H7 (cell line): ENCODE data around the gene BIRC2. TPM values are rescaled to one million over a fixed set of nuclear protein-coding genes. Genes with fewer than 3 reads are reported as not detected.
A peak's percentile ranks its signal among the peaks of the same experiment; 100 is the strongest.
"Not testable (repeated sequence)": the region's sequence is repeated elsewhere in the genome, so short reads cannot be mapped to it uniquely, and the experiment has no call there.

Experiments
- DNase-seq: peaks from one replicate; pipeline ENCODE4 v3.0.0; 2012
- H3K27me3 ChIP-seq: 2 replicates; pipeline ENCODE4 v1.6.0; 2011; ENCODE audit warnings: mild to moderate bottlenecking, low read length; ENCODE audit not compliant: control insufficient read depth, insufficient read depth
- H3K36me3 ChIP-seq: replicated peaks from 2 replicates; pipeline ENCODE4 v1.5.1; 2011; ENCODE audit warnings: low read length; ENCODE audit not compliant: control insufficient read depth, insufficient read depth
- H3K4me3 ChIP-seq: 2 replicates; pipeline ENCODE4 v1.5.1; 2011; ENCODE audit warnings: low read depth, mild to moderate bottlenecking, control low read depth, low read length, moderate library complexity; ENCODE audit not compliant: insufficient read depth
- total RNA-seq: library from RNA; depleted of rRNA; stranded (reverse); fragments of >200 nt; shearing (Covaris generic); gene quantifications from 2 replicates; pipeline ENCODE4 v1.2.3, GENCODE V29; 2014; rRNA removed

Gene BIRC2
- total RNA-seq: 28.8 and 33.6 TPM in 2 replicates

DNA sequence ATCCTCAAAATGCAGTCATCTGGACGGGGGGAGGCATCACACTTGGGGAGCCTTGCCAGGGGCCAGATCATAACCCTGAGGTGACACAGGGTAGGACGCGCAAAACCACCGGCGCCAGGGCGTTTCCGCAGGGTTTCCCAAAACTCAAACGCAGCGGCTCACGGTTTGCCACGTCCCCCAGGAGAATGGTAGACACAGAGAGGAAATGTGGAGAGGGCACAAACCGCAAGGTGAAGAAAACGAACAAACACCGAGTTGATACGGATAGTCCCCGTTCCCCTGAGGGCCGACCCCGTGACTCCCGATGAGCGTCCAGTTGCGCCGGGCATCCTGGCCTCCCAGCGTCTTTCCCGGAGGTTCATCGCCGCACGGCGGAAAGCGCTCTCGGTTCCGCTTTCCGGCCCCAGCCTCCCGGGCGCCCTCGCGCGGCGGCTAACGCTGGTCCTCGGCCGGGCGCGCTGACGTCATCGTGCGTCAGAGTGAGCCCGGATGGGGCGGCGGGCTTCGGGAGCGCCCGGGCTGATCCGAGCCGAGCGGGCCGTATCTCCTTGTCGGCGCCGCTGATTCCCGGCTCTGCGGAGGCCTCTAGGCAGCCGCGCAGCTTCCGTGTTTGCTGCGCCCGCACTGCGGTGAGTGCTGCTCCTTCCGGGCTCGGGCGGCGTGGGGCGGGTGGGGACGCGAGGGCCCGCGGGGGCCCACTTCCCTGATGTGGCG lies at the start of gene BIRC2:
Gene BIRC2 (plus strand): TSS at position 467 of the 714 bp plus-strand sequence. CDS start 2,641 bp downstream, outside the sequence.
- peak; percentile 91 for DNase-seq
- H3K27me3 ChIP-seq: no peaks in the 10 kb centered on the region
- no peaks in the 10 kb centered on the region; the same call in 1 of the 2 replicates for H3K36me3 ChIP-seq
- peak within 1 kb of the TSS; percentile 65 for H3K4me3 ChIP-seq

DNA sequence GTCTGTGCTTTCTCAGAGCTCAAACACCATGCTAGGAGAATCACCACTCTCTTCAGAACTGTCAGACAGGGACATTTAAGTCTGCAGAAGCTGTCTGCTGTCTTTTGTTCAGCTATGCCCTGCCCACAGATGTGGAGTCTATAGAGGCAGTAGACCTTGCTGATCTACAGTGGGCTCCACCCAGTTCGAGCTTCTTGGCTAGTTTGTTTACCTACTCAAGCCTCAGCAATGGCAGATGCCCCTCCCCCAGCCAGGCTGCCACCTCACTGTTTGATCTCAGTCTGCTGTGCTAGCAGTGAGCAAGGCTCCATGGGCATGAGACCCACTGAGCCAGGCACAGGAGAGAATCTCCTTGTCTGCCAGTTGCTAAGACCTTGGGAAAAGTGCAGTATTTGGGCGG lies 46.2 kb upstream of the BIRC2 start:
- not testable (repeated sequence) for H3K4me3 ChIP-seq, H3K36me3 ChIP-seq, H3K27me3 ChIP-seq, DNase-seq

DNA sequence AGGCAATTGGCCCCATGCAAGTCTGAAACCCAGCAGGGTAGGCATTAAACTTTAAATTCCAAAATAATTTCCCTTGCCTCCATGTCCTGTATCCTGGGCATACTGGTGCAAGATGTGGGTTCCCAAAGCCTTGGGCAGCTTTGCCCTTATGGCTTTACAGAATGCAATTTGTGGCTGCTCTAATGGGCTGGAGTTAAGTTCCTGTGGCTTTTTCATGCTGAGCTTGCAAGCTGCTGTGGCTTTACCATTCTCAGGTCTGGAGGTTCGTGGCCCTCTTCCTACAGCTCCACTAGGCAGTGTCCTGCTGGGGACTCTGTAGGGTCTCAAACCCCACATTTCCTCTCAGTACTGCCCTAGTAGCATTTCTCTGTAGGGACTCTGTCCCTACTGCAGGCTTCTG lies 44.8 kb upstream of the BIRC2 start:
- no peaks in the 10 kb centered on the region for H3K27me3 ChIP-seq
- no peak for DNase-seq
- H3K36me3 ChIP-seq: no peaks in the 10 kb centered on the region

DNA sequence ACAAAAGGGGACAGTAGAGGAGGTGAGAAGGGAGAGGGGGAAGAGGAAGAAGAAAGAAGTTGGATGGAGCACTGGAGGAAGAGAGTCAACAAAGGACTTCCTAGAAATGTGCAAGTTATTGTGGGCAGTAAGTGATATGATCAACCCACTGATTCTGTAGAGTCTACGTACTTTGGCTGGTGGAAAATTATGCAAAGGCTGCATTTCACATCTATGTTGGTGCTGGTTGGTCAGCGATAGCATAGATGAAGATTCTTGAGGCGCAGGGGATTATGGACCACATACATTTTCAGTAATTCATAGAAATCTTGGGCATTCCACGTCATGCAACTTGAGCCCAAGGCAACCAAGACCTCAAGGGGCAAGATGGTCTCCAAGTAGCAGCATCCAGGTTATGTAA lies 42.3 kb upstream of the BIRC2 start:
- DNase-seq: no peak
- Histone ChIP-seq H3K4me3 (no peak overlapping the region), H3K36me3 (no peaks in the 10 kb centered on the region), H3K27me3 (no peaks in the 10 kb centered on the region)

More for the DNA sequence above, 44.8 kb upstream of the BIRC2 start:
- H3K4me3 ChIP-seq: no peak overlapping the region

DNA sequence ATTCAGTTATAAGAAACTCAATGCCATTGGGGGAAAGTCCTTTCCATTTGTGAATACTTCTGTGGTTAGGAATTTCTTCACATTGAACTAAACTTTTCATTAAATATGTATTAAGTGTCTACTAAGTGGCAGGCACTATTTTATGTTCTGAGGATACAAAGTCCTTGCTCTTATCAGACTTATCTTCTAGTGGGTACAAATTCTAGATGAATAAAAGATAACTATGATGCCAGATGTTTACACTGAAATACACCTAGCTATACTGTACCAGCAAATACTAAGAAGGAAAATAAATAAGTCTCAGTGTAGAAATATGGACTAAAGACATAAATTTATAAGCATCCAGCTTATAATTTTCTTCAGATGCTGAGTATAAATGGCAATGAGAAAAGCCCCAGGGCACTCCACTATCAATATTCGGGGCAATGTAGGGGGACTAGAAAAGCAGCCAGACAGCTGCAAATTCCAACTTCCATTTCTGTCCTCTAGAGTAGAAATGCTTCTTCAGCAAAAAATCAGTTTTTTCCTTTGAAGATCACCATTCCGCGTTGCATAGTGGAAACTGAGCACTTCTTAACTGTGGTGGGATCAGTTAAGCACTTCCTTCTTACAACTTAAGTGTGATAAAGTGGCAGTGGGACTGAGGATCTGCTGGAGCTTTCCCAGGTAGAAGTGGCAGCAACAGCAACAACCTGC lies 41.5 kb upstream of the BIRC2 start:
- no peak overlapping the region for H3K4me3 ChIP-seq
- DNase-seq: no peak
- H3K36me3 ChIP-seq: no peaks in the 10 kb centered on the region

DNA sequence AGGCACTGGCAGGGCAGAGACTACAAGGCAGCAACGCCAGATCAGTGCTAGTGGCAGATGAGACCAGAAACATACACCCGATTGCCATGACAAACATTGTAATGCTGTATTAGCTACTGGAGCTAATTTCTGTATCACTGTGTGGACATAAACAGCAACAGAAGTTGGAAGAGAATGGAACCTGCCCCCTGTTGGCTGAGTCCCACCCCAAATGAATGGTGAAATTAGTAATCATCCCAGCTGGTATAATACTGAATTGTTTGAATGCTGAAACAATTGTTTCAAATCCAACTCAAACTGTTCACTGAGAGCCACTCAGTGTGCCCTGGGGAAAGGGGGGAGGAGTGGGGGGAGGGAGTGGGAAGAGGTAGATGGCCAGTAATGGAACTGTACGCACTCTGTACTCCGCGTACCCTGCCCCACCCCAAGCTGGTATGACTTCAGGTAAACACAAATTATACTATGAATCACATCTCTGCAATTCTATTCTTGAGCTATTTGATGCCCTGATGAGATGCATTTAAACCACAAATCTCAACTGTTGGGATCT lies 40.9 kb upstream of the BIRC2 start:
- H3K4me3 ChIP-seq: no peak overlapping the region
- no peaks in the 10 kb centered on the region for H3K36me3 ChIP-seq
- no peak for DNase-seq
- no peaks in the 10 kb centered on the region for H3K27me3 ChIP-seq

More for the DNA sequence above, 41.5 kb upstream of the BIRC2 start:
- H3K27me3 ChIP-seq: no peaks in the 10 kb centered on the region

DNA sequence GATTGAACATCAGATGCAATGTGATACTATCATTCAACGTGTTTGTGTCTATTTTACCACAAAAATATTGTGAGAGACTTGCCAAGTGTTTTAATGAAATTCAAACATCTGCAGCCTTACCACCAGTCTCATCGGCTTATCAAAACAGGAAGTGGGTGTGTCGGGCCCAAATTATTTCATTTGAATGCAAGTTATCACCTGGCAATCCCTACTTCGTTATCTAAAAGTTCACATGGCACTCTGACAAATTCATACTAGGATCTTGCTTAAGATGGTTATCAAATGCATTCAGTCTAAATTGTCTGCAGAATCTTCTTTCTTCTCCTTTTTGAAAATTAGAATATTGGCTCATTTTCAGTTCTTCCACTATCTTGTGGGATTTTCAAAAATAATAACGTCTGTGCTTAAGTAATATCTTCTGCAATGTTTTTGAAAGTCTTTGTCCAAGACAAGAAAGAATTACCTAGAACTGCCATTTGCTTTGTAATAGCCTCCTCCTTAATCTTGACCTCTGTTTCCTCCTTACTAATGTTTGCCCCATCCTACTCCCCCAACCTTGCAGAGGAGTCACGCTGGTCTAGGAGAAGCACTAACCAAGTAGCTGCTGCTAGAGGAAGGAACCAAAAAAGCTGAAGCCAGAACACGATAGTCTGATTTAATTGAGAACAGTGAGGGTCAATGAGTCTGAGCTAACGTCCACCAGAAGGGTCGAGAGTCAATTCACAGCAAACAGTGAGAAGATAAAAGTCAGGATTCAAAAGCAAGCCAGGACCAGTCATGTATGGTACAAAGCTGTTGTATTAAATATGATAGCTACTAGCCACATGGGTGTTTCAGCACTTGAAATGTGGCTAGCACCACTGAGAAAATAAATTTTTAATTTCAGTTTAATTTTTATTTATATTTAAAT lies 39.9 kb upstream of the BIRC2 start:
- DNase-seq: no peak
- no peaks in the 10 kb centered on the region for H3K27me3 ChIP-seq
- no peaks in the 10 kb centered on the region for H3K36me3 ChIP-seq

DNA sequence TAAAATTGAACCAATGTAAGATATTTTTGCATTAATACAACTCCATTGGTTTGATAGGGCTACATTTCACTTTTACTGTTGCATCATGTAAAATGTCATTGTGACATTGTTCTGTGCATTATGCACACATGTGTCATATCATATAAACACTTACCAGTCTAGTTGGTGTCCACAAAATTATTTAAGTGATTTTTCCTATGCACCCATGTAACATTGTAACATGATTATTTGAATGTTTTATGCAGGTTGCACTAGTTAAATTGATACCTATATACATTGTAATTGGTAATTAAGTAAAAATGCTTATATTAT lies 39.3 kb upstream of the BIRC2 start:
- DNase-seq: no peak
- Histone ChIP-seq H3K4me3 (no peak overlapping the region), H3K36me3 (no peaks in the 10 kb centered on the region), H3K27me3 (no peaks in the 10 kb centered on the region)

More for the DNA sequence above, 39.9 kb upstream of the BIRC2 start:
- H3K4me3 ChIP-seq: no peak overlapping the region

DNA sequence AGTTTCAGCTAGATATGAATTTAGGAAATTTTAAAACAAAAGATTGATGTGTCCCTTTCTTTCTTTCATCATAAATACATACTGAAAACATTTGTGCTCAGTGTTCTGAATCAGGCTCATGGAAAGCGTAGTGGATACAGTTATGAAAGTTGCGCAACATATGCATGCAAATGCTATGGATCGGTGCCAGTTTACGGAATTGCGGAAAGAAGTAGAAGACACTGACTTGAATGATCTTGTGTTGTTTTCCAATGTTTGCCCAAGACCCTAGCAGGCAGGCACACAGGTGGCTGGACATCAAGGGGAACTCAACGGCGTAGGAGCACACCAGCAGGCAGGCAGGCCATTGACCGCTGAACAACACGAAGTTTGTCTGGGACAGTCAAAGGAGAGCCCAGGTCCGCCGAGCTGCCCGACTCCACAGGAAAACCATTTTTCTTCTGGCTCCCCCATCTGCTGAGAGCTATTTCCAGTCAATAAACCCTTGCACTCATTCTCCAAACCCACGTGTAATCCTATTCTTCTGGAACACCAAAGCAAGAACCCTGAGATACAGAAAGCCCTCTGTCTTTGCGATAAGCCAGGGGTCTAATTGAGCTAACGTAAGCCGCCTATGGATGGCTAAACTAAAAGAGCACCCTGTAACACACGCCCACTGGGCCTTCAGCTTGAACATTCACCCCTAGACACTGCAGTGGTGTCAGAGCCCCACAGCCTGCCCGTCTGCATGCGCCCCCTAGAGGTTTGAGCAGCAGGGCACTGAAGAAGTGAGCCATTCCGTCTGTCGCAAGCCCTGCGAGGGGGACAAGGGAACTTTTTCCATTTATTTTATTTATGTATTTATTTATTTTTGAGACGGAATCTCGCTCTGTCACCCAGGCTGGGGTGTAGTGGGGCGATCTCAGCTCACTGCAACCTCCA lies 37.1 kb upstream of the BIRC2 start:
- Histone ChIP-seq H3K36me3 (no peaks in the 10 kb centered on the region), H3K27me3 (no peaks in the 10 kb centered on the region), H3K4me3 (no peak overlapping the region)
- peak; percentile 17 for DNase-seq

DNA sequence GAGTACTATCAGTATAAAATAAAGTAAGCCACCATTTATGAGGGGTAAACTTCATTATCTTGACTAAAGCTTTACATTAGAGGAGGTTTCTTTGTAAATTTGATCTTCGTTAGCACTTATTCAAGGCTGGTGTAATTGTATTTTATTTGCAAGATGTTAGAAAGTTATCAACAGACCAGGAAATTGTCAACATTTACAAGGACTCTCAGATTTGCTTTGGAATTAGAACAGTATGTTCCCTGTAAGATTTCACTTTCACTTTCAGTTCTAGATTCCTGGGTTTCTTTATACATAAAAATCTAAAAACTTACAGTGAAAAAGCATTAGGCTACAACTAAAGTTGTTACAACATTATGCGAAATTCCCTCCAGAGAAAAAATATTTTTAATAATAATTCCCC lies 34.3 kb upstream of the BIRC2 start:
- Histone ChIP-seq H3K27me3 (no peaks in the 10 kb centered on the region; the same call in 1 of the 2 replicates), H3K4me3 (no peak overlapping the region), H3K36me3 (no peaks in the 10 kb centered on the region)
- DNase-seq: no peak

DNA sequence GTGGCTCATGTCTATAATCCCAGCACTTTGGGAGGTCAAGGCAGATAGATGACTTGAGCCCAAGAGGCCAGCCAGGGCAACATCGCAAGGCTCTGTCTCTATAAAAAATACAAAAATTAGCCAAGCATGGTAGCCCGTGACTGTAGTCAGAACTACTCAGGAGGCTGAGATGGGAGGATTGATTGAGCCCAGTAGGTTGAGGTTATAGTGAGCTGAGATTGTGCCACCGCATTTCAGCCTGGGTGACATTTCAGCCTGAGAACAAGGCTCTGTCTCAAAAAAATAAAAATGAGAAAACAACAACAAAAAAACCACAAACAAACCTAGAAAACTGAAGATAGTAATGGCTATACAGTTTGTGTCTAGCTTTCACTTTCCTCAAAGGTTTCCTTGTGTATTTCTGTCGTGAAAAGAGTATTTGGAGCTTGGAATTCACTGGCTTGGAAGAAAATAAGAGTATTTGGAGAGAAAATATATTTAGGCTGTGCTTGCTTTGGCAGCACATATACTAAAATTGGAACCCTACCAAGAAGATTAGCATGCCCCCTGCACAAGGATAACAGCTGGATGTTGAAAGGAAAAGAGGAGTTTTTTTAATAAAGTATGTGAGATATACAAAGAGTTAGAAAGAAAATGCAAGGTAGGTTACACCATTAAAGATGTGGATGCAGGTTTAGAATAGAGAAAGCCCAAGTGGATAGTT lies 33.6 kb upstream of the BIRC2 start:
- no peak overlapping the region for H3K4me3 ChIP-seq
- DNase-seq: no peak
- H3K36me3 ChIP-seq: no peaks in the 10 kb centered on the region
- H3K27me3 ChIP-seq: no peaks in the 10 kb centered on the region; the same call in 1 of the 2 replicates

DNA sequence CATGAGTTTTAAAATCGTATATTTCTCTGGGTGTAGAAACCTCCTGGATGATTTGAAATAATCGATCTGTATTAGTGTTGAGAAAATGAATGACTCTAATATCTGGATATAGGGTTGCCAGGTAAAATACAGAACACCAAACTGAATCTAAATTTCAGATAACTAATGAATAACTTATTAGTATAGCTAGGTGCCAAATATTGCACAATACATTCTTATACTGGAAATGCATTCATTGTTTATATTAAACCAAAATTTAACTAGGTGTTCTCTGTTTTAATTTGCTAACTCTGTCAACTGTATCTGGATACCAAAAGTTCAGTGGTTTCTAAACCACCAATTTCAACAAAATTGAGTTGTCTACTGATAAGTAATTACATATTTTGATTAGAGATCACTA lies 32.2 kb upstream of the BIRC2 start:
- Histone ChIP-seq H3K4me3 (no peak overlapping the region), H3K27me3 (no peaks in the 10 kb centered on the region; the same call in 1 of the 2 replicates), H3K36me3 (no peaks in the 10 kb centered on the region)
- no peak for DNase-seq

DNA sequence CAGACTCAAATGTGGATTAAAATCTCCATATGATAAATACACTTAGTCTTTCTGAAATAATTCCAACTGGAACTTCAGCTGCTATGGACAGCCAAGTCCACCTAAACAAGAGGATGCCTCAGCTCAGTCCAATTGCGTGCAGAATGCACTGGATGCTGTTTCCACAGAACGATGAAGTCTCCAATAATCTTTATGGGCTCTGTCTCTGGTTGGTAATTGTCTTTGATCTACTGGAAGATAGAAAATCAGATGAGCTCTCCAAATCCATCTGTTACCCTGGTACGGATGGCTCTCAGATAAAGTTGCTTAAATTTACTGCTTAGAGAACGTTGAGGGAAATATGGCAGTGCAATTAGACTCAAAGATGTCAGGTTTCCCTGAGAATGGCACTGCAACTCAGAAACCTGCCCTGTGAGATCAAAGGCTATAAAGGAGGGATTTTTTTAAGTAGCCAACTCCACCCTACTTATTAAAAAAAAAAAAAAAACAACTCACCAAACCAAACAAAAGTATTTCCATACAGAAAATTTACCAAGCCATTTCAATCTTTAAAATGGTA lies 30.6 kb upstream of the BIRC2 start:
- Histone ChIP-seq H3K36me3 (no peaks in the 10 kb centered on the region), H3K4me3 (no peak overlapping the region), H3K27me3 (no peaks in the 10 kb centered on the region; the same call in 1 of the 2 replicates)
- DNase-seq: no peak
